ENCODE results near the gene RNF225.

DNA sequence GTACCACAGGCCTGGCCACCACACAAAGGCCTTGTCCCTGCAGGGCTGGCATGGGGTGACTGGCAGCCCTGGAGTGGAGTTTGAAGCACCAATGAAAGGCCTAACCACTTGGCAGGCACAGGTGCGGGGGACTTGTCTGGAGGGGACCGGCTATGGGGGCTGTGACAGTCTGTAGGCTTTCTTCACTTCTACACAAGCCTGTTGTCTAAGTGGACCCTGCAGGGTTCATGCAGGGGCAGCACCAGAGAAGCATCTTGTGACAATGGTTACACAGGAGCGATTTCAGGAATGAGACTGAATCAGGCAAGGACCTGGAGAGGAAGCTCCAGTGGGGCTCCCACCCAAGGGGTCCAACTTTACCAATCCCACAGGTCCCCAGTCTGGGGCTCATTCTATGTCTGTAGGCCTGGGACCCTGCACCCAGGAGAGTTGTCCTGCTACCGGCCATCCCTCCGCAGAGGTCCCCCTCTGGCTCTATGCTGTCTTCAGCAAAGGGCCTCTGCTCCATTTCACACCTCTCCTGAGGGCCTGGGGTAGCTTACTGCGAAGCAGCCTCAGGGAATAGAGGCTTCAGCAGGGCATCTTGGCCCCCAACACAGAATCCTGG, 12.4 kb upstream of the RNF225 start:
- TF ChIP-seq, protein P1, sequence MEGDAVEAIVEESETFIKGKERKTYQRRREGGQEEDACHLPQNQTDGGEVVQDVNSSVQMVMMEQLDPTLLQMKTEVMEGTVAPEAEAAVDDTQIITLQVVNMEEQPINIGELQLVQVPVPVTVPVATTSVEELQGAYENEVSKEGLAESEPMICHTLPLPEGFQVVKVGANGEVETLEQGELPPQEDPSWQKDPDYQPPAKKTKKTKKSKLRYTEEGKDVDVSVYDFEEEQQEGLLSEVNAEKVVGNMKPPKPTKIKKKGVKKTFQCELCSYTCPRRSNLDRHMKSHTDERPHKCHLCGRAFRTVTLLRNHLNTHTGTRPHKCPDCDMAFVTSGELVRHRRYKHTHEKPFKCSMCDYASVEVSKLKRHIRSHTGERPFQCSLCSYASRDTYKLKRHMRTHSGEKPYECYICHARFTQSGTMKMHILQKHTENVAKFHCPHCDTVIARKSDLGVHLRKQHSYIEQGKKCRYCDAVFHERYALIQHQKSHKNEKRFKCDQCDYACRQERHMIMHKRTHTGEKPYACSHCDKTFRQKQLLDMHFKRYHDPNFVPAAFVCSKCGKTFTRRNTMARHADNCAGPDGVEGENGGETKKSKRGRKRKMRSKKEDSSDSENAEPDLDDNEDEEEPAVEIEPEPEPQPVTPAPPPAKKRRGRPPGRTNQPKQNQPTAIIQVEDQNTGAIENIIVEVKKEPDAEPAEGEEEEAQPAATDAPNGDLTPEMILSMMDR (IDR thresholded peaks at IDR 0.05) = no peak
- TF ChIP-seq, protein P2, sequence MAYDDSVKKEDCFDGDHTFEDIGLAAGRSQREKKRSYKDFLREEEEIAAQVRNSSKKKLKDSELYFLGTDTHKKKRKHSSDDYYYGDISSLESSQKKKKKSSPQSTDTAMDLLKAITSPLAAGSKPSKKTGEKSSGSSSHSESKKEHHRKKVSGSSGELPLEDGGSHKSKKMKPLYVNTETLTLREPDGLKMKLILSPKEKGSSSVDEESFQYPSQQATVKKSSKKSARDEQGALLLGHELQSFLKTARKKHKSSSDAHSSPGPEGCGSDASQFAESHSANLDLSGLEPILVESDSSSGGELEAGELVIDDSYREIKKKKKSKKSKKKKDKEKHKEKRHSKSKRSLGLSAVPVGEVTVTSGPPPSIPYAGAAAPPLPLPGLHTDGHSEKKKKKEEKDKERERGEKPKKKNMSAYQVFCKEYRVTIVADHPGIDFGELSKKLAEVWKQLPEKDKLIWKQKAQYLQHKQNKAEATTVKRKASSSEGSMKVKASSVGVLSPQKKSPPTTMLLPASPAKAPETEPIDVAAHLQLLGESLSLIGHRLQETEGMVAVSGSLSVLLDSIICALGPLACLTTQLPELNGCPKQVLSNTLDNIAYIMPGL (CRISPR knock-in tag; IDR thresholded peaks at IDR 0.05) = no peak
- TF ChIP-seq, protein P3, sequence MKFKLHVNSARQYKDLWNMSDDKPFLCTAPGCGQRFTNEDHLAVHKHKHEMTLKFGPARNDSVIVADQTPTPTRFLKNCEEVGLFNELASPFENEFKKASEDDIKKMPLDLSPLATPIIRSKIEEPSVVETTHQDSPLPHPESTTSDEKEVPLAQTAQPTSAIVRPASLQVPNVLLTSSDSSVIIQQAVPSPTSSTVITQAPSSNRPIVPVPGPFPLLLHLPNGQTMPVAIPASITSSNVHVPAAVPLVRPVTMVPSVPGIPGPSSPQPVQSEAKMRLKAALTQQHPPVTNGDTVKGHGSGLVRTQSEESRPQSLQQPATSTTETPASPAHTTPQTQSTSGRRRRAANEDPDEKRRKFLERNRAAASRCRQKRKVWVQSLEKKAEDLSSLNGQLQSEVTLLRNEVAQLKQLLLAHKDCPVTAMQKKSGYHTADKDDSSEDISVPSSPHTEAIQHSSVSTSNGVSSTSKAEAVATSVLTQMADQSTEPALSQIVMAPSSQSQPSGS (CRISPR knock-in tag; IDR thresholded peaks at IDR 0.05; ENCODE audit: borderline replicate concordance, low read depth) = no peak
- TF ChIP-seq SOX15 (CRISPR knock-in tag; IDR thresholded peaks at IDR 0.05) = no peak
- TF ChIP-seq CREB1 (CRISPR knock-in tag; IDR thresholded peaks at IDR 0.05) = no peak
- TF ChIP-seq ZNF423 (CRISPR knock-in tag; IDR thresholded peaks at IDR 0.05) = no peak
- TF ChIP-seq, protein P4, sequence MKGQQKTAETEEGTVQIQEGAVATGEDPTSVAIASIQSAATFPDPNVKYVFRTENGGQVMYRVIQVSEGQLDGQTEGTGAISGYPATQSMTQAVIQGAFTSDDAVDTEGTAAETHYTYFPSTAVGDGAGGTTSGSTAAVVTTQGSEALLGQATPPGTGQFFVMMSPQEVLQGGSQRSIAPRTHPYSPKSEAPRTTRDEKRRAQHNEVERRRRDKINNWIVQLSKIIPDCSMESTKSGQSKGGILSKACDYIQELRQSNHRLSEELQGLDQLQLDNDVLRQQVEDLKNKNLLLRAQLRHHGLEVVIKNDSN (CRISPR knock-in tag; IDR thresholded peaks at IDR 0.05) = no peak
- no peak for TF ChIP-seq KAT7 (CRISPR knock-in tag; IDR thresholded peaks at IDR 0.05; ENCODE audit: borderline replicate concordance)
- TF ChIP-seq ZNF121 (CRISPR knock-in tag; IDR thresholded peaks at IDR 0.05) = no peak
- no peak for TF ChIP-seq ZNF671 (CRISPR knock-in tag; IDR thresholded peaks at IDR 0.05)
